ENCODE data around the gene MUC6.
"Not testable (repeated sequence)": the region's sequence is repeated elsewhere in the genome, so short reads cannot be mapped to it uniquely, and the experiment has no call there.

Gene MUC6

GRCh38 chr11:1027483-1028290 is 8.8 kb downstream of the MUC6 start:
- in situ Hi-C loops (cut with MboI; ENCODE audit: low pct_unique_long_range_greater_than_20kb, low sequenced_read_pairs) = no loop called here
- DNase-seq = no peak

GRCh38 chr11:1026641-1027482 is 9.7 kb downstream of the MUC6 start:
- in situ Hi-C loops (cut with MboI; ENCODE audit: low pct_unique_long_range_greater_than_20kb, low sequenced_read_pairs) = no loop called here
- no peak for DNase-seq

DNA sequence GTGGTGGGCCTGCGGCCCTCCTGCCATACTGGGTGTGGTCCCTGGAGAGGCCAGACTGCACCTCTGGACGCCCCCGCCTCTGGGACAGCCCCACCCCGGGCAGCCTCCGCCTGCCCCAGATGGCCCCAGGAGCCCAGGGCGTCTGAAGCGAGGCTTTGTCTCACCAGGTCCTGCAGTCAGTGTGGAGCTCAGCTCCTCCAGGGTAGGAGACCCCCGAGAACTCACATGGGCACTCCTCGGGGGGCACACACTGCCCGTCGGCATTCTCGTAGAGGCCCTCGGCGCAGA is 10.4 kb downstream of the MUC6 start:
- DNase-seq = no peak
- in situ Hi-C loops (cut with MboI; ENCODE audit: low pct_unique_long_range_greater_than_20kb, low sequenced_read_pairs) = no loop called here

DNA sequence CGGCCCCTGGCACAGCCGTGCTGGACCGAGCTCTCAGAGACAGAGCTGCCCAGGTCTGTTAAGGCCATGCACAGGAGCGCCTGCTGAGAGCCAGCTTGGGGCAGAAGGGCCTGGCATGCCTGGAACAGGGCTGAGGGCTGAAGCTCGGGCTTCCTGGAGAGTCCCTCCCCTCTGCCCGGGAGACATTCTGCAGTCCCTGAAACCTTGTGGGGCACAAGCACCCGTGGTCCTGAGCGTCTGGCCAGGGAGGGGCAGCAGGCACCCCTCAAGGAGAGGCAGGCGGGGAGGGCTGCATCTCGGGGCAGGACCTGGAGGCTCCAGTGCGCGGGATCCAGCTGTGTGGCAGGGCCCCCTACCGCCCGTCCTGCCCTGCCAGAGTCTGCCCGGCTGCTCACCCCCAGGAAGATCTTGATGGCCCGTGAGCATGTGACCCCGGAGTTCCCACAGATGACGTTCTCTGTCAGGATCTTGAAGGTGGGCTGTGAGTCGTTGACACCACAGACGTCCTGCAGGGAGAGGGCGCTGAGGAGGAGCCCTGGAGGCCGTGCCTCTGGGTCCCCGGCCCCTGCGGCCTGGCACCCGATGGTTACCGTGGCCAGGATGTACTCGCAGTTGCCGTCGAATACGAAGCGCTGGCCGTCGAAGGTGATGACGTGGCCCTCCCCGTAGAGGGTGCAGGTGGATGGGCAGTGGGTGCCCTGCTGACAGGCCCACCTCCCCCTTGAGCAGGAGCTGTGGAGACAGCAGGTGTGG is 10.9 kb downstream of the MUC6 start:
- in situ Hi-C loops (cut with MboI; ENCODE audit: low pct_unique_long_range_greater_than_20kb, low sequenced_read_pairs) = no loop called here
- DNase-seq = no peak

- no peak for DNase-seq
- in situ Hi-C loops (cut with MboI; ENCODE audit: low pct_unique_long_range_greater_than_20kb, low sequenced_read_pairs) = no loop called here
These were observed 11.7 kb downstream of the MUC6 start for GRCh38 chr11:1024597-1025409.

DNA sequence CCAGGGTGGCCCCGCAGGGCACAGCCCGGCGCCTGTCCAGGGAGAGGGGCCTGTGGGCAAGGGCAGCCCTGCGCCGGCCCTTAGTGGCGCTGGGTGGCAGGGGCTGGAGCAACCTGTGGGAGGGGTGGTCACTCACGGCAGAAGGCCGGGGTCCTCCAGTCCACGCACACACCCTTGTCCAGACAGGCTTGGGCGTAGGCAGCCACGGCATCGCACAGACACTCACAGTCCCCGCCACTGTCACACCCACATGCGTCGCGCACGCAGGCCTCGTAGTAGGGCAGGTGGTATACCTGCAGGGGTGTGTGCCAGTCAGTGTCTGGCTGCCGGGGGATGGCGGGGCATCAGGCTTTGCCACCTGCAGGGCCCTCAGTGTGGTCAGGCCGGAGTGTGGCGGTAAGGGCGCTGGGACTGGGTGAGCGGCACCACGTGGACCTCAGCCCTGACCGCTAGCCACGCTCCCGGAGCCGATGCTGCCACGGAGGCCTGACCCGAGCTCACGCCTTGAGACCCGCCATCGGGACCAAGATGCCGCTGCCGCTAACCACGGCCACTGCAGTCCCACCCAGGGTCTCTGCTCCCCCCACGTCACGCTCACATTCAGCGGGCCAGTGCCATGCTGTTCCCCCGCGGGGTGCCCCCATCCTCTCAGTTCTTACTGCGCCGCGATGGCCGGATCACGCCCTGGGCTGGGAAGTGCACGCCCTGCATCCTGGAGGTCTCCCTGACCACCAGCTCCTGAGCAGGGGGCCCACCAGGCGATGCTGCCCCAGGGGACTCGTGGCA is 12.5 kb downstream of the MUC6 start:
- no peak for DNase-seq
- in situ Hi-C loops (cut with MboI; ENCODE audit: low pct_unique_long_range_greater_than_20kb, low sequenced_read_pairs) = no loop called here

DNA sequence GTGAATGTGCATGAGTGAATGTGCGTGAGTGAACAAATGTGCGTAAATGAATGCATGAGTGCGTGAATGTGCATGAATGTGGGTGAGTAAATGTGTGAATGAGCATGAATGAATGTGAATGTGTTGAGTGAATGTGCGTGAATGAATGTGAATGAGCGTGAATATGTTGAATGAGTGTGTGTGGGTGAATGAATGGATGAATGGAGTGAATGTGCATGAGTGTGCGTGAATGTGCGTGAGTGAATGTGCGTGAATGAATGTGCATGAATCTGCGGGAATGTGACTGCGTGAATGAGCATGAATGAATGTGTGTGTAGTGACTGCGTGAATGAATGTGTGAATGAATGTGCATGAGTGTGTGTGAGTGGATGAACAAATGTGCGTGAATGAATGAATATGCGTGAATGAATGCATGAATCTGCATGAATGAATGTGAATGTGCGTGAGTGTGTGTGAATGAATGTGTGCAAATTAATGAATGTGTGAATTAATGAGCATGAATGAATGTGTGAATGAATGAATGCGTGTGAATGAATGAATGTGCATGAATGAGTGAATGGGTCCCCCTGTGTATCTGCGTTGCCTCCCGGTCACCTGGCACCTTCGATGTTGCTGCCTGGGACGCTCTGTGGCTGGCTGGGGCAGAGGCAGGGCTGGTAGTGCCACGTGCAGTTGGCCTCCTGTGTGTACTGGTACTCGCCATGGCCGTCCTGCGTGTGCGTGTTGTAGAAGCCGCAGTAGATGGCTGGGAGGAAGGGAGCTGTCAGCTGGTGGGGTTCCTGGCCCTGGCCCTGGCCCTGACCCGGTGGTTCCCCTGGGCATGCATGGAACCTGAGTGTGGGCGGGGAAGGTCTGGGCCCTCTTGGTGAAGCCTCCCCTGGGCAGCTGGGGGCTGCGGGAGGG is 13.4 kb downstream of the MUC6 start:
- no peak for DNase-seq
- in situ Hi-C loops (cut with MboI; ENCODE audit: low pct_unique_long_range_greater_than_20kb, low sequenced_read_pairs) = no loop called here

- no peak for DNase-seq
- in situ Hi-C loops (cut with MboI; ENCODE audit: low pct_unique_long_range_greater_than_20kb, low sequenced_read_pairs) = no loop called here
These were observed 14.1 kb downstream of the MUC6 start for GRCh38 chr11:1022411-1022810.

DNA sequence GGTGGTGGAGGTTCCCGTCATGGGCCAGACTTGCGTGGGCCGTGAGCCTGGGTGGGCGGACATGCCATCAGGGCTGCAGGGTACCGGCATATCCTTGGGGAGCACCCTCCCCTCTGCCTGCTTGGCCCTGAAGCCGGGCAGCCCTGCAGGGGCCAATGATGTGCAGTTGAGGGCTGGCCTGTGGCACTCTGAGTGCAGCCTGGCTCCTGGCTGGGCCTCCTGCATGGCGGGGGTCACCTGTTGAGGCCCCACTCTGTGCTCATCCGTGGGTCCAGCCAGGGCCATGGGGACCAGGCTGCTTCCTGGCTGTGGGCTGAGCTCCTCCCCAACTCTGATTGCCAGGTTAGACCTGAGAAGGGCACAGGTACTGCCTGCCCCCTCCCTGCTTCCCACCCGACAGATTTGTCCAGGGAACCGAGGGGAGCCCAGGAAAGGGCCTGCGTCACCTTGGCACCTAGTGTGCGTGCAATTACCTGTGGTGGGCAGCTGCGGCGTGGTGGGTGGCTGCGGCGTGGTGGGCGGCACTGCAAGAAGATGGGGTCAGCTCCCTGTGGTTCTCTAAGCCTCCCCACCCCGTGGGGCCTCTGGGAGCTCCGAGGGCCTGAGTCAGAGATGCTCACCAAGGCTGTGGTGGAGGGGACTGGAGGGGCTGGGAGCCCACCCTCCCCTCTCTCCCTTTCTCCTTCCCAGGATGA is 16.2 kb downstream of the MUC6 start:
- no peak for DNase-seq
- in situ Hi-C loops (cut with MboI; ENCODE audit: low pct_unique_long_range_greater_than_20kb, low sequenced_read_pairs) = no loop called here

DNA sequence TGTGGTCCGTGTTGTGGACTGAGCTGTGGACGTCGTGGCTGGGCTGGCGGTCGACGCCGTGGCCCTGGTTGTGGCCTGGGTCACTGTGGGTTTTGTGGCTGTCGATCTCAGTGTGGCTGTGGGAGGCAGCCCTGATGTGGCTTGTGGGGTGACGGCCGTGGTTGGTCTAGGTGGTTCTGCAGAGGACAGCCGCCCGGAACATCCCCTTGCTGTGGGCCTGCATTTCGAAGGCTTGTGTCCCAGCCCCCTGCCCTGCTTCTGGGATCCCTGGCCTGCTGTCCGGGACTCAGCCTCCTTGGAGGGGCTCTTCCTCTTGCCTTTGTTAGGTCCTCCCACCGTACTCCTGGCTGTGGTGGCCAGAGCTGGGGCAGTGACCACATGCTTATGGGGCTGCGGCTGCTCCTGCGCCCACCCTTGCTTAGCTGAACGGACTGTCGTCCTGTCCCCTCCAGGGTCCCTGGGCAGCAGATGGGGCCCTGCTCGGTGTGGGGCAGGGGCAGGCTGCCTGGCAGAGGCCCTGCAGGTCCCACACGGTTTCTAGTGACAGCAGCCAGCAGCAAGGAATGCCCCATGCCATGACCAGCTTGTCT is 17.1 kb downstream of the MUC6 start:
- in situ Hi-C loops (cut with MboI; ENCODE audit: low pct_unique_long_range_greater_than_20kb, low sequenced_read_pairs) = no loop called here
- DNase-seq = no peak

- no peak for DNase-seq
- in situ Hi-C loops (cut with MboI; ENCODE audit: low pct_unique_long_range_greater_than_20kb, low sequenced_read_pairs) = no loop called here
These were observed 18.4 kb downstream of the MUC6 start for GRCh38 chr11:1018091-1018490.

GRCh38 chr11:1017269-1018005 is 19.1 kb downstream of the MUC6 start:
- no peak for DNase-seq

GRCh38 chr11:1016610-1017126 is 19.9 kb downstream of the MUC6 start:
- in situ Hi-C loops (cut with MboI; ENCODE audit: low pct_unique_long_range_greater_than_20kb, low sequenced_read_pairs) = not testable (repeated sequence)

More at GRCh38 chr11:1017269-1018005, 19.1 kb downstream of the MUC6 start:
- in situ Hi-C loops (cut with MboI; ENCODE audit: low pct_unique_long_range_greater_than_20kb, low sequenced_read_pairs) = no loop called here

DNA sequence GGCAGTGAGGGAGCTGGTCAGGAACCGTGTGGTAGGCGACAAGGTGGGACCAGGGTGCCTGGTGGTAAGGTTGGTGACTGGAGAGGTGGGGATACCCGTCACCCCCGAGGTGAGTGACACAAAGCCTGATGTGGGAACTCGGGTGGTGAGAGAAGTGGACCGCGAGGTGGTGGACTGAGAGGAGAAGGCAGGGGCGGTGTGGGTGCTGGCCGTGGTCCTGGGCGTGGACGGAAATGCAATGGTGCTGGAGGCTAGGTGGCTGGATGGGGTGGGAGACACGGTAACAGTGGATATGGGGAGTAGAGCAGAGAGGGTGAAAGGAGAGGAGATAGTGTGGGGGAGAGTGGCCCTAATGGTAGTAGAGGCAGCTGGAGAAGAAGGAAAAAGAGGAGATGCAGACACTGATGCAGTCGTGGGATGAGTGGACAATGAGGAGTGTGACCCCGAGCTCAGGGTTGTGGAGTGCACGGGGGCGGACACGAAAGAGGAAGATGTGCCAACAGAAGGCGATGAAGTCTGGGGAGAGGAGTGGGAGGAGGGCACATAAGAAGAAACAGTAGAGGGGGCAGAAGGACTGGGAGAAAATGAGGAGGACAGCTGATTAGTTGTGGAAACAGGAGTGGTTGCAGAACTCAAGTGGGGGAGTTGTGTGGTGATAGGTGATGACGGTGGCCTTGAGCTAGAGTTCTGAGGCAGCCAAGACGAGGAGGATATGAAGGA is 20.5 kb downstream of the MUC6 start:
- in situ Hi-C loops (cut with MboI; ENCODE audit: low pct_unique_long_range_greater_than_20kb, low sequenced_read_pairs) = no loop called here
- no peak for DNase-seq

More at GRCh38 chr11:1016610-1017126, 19.9 kb downstream of the MUC6 start:
- not testable (repeated sequence) for DNase-seq

DNA sequence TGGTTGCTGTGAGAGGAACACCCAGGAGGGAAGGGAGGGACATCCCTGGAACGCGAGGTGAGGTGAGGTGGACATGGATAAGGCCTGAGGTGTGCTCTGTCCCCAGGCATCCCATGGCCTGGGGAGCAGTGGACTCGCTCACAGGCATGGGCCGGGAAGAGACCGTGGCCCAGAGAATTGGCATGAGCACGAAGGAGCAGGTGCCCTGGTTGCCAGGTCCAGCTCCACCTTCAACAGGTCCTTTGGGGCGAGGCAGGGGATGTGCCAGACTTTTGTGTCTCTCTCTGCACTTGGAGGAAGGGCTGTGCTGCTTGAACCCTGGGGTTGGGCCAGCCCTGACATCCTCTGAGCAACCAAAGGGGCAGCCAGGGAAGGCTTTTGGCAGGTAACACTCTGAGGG is 21.5 kb downstream of the MUC6 start:
- no peak for DNase-seq
- in situ Hi-C loops (cut with MboI; ENCODE audit: low pct_unique_long_range_greater_than_20kb, low sequenced_read_pairs) = no loop called here
